Posterior vena cava (tissue), 2 donors: ENCODE results near the gene PCARE. TPM values are rescaled to one million over a fixed set of nuclear protein-coding genes. Genes with fewer than 3 reads are reported as not detected.
"Not testable (repeated sequence)": the region's sequence is repeated elsewhere in the genome, so short reads cannot be mapped to it uniquely, and the experiment has no call there.

ENCODE experiments used
- DNase-seq: peaks from one replicate; pipeline ENCODE4 v3.0.0-alpha.2; 2020; ENCODE audit warnings: low spot score
- intact Hi-C, 2 donors: fragments of 100-400 bp; cut with DNase I; formaldehyde crosslinking; loops; one replicate each; pipeline versions ENCODE4 v1.14.1 to v1.14.2; 2022 to 2023
- long read RNA-seq, 2 donors: library from polyadenylated mRNA; unstranded; transcript quantifications; one replicate each; pipeline ENCODE4 v2.0.0, GENCODE V29; 2020 to 2021
- total RNA-seq, 2 donors: library from RNA; stranded (reverse); fragmentation: NEBNext Ultra II Directional; extraction: Animal tissue kit (Norgen Biotek cat#: 25700); gene quantifications; one replicate each; pipeline ENCODE4 v1.2.1, GENCODE V29; 2021
- donor health status: DM: yes; HTN: yes; CAD: no.
- donor health status: DM: yes; HTN: yes; CAD: no.

Gene PCARE
- total RNA-seq, result not detected
- long read RNA-seq, donor 1, result 0 reads
- long read RNA-seq, donor 2, result 0 reads

GRCh38 chr2:29074411-29074810 lies at the start of gene PCARE:
Gene PCARE (minus strand): TSS chr2:29074523. CDS start chr2:29074261, 262 bp downstream.
- intact Hi-C loops, result loop anchor here in 1 of 2 donors (1.0 kb wide), 1 partner anchor 23 kb away; no protein-coding TSS in a partner anchor
- no peak for DNase-seq

GRCh38 chr2:29123617-29124349 lies 49.5 kb upstream of the PCARE start:
- DNase-seq, result no peak
- intact Hi-C loops, result no loop called here

- intact Hi-C loops, result no loop called here
- DNase-seq, result no peak
Measured at GRCh38 chr2:29120846-29121245, 46.5 kb upstream of the PCARE start.

- intact Hi-C loops, result no loop called here
- DNase-seq, result no peak
Measured at GRCh38 chr2:29119211-29119610, 44.9 kb upstream of the PCARE start.

- intact Hi-C loops, result no loop called here
- DNase-seq, result no peak
Measured at GRCh38 chr2:29117636-29118303, 43.4 kb upstream of the PCARE start.

- DNase-seq, result peak; percentile 93
- intact Hi-C loops, result no loop called here
Measured at GRCh38 chr2:29115797-29116781, 41.8 kb upstream of the PCARE start.

- intact Hi-C loops, result no loop called here
- DNase-seq, result peak; percentile 86
Measured at GRCh38 chr2:29114946-29115609, 40.8 kb upstream of the PCARE start, which contains the start of gene CLIP4. Gene CLIP4 (plus strand): TSS chr2:29115415. CDS start chr2:29121389, 5,974 bp downstream.

- intact Hi-C loops, result no loop called here
- DNase-seq, result no peak
Measured at GRCh38 chr2:29114586-29114945, 40.2 kb upstream of the PCARE start.

- DNase-seq, result peak; percentile 86
- intact Hi-C loops, result no loop called here
Measured at GRCh38 chr2:29113891-29114321, 39.6 kb upstream of the PCARE start.

- DNase-seq, result no peak
- intact Hi-C loops, result no loop called here
Measured at GRCh38 chr2:29113027-29113686, 38.8 kb upstream of the PCARE start.

GRCh38 chr2:29112379-29112778 lies 38.1 kb upstream of the PCARE start:
- no peak for DNase-seq
- intact Hi-C loops, result no loop called here

GRCh38 chr2:29110916-29111535 lies 36.7 kb upstream of the PCARE start:
- intact Hi-C loops, result no loop called here
- no peak for DNase-seq

- no peak for DNase-seq
- intact Hi-C loops, result no loop called here
Measured at GRCh38 chr2:29109246-29109645, 34.9 kb upstream of the PCARE start.

- intact Hi-C loops, result no loop called here
Measured at GRCh38 chr2:29108225-29108624, 33.9 kb upstream of the PCARE start.

GRCh38 chr2:29107547-29107946 lies 33.2 kb upstream of the PCARE start:
- DNase-seq, intact Hi-C loops: not testable (repeated sequence)

More at GRCh38 chr2:29108225-29108624, 33.9 kb upstream of the PCARE start:
- no peak for DNase-seq

GRCh38 chr2:29106980-29107388 lies 32.7 kb upstream of the PCARE start:
- DNase-seq, result no peak
- intact Hi-C loops, result no loop called here

GRCh38 chr2:29106256-29106655 lies 31.9 kb upstream of the PCARE start:
- intact Hi-C loops, result no loop called here
- no peak for DNase-seq

- intact Hi-C loops, result no loop called here
- no peak for DNase-seq
Measured at GRCh38 chr2:29105375-29105774, 31.1 kb upstream of the PCARE start.
